Endothelial cell of umbilical vein (primary cell): Measurements from ENCODE around the gene ANKS6. TPM values are rescaled to one million over a fixed set of nuclear protein-coding genes. Genes with fewer than 3 reads are reported as not detected.

ENCODE experiments used
- BruUV-seq: library from RNA; stranded (reverse); fragments of 400-500 nt; replicated peaks from 2 replicates; lab custom pipeline; 2021; lab: Mats Ljungman, UMichigan
- CTCF ChIA-PET: fragments of 300-600, 350-600 bp; sonication (Branson Sonifier 250); formaldehyde crosslinking; loops from one replicate; lab custom pipeline; 2021; ENCODE audit warnings: antibody characterized with exemption, inconsistent platforms; lab: Charles Lee
- POLR2A ChIA-PET: fragments of 300-600, 350-600 bp; sonication (Branson Sonifier 250); formaldehyde crosslinking; loops from one replicate; lab custom pipeline; 2021; ENCODE audit warnings: antibody characterized with exemption, inconsistent platforms; lab: Charles Lee
- DNase-seq: peaks from one replicate; pipeline ENCODE4 v3.0.0-alpha.2; 2011; ENCODE audit warnings: low read depth, low spot score
- FAIRE-seq: peaks from 2 replicates; lab custom pipeline; 2011; peaks lifted over from hg19 to GRCh38; lab: Jason Lieb, UNC
- H2AFZ ChIP-seq: 2 replicates; pipeline ENCODE4 v1.6.0; 2012; ENCODE audit warnings: low read depth, low read length, control low read depth, inconsistent platforms
- H3K27ac ChIP-seq: 2 replicates; pipeline ENCODE4 v1.5.1; 2011; ENCODE audit warnings: low read depth, mild to moderate bottlenecking, control low read depth, low read length, moderate library complexity; ENCODE audit not compliant: insufficient read depth
- H3K27me3 ChIP-seq, 2 experiments: 2 replicates each; pipeline versions ENCODE4 v1.6.0 to v1.6.1; 2011; ENCODE audit warnings: low read length in 2 of 2, mixed read lengths in 1 of 2; ENCODE audit not compliant: control insufficient read depth in 2 of 2, insufficient read depth in 2 of 2
- H3K36me3 ChIP-seq, 2 experiments: 2 replicates in 1 of 2; 3 replicates in 1 of 2; pipeline ENCODE4 v1.5.1; 2011; ENCODE audit warnings: low read length in 2 of 2, mild to moderate bottlenecking in 1 of 2, moderate library complexity in 1 of 2; ENCODE audit not compliant: control insufficient read depth in 2 of 2, insufficient read depth in 2 of 2; ENCODE audit errors: extremely low read depth in 1 of 2
- H3K4me1 ChIP-seq: 3 replicates; pipeline ENCODE4 v1.5.1; 2011; ENCODE audit warnings: mild to moderate bottlenecking, low read length; ENCODE audit not compliant: control insufficient read depth, insufficient read depth; ENCODE audit errors: extremely low read depth
- H3K4me2 ChIP-seq: 2 replicates; pipeline ENCODE4 v1.6.1; 2011; ENCODE audit warnings: low read length, control low read depth, mixed read lengths; ENCODE audit not compliant: insufficient read depth
- H3K4me3 ChIP-seq, 3 experiments: fragments of 200-600 bp in 1 of 3; sonication (generic), shearing (Covaris generic) in 1 of 3; replicated peaks in 1 of 3; 2 replicates each; pipeline ENCODE4 v1.5.1; 2011 to 2016; ENCODE audit warnings: control low read depth in 3 of 3, low read length in 3 of 3, mild to moderate bottlenecking in 2 of 3, inconsistent platforms in 1 of 3, low read depth in 1 of 3, moderate library complexity in 1 of 3; ENCODE audit not compliant: insufficient read depth in 1 of 3
- H3K79me2 ChIP-seq: 2 replicates; pipeline ENCODE4 v1.6.0; 2012; ENCODE audit warnings: low read length, inconsistent platforms; ENCODE audit not compliant: control insufficient read depth, insufficient read depth
- H3K9ac ChIP-seq: replicated peaks from 2 replicates; pipeline ENCODE3; 2011; ENCODE audit warnings: low read length, control low read depth; ENCODE audit not compliant: insufficient read depth; ENCODE audit errors: extremely low read depth
- H3K9me1 ChIP-seq: replicated peaks from 3 replicates; pipeline ENCODE4 v1.6.0; 2011; ENCODE audit warnings: mild to moderate bottlenecking, low read length; ENCODE audit not compliant: control insufficient read depth, insufficient read depth; ENCODE audit errors: extremely low read depth
- H3K9me3 ChIP-seq: replicated peaks from 2 replicates; pipeline ENCODE4 v1.5.1; 2012; ENCODE audit warnings: low read length, inconsistent platforms; ENCODE audit not compliant: control insufficient read depth, insufficient read depth
- H4K20me1 ChIP-seq: replicated peaks from 2 replicates; pipeline ENCODE3; 2011; ENCODE audit warnings: mild to moderate bottlenecking, low read length; ENCODE audit not compliant: control insufficient read depth, insufficient read depth; ENCODE audit errors: extremely low read depth
- EZH2 ChIP-seq: IDR thresholded peaks from 2 replicates; pipeline ENCODE4 v1.6.1; 2012; ENCODE audit warnings: borderline replicate concordance, low read depth, mild to moderate bottlenecking, moderate library complexity, low read length, inconsistent platforms; ENCODE audit not compliant: severe bottlenecking
- FOS ChIP-seq: IDR thresholded peaks from 2 replicates; pipeline ENCODE4 v1.6.1; 2011; ENCODE audit warnings: mild to moderate bottlenecking, low read length, moderate library complexity, borderline replicate concordance; ENCODE audit not compliant: insufficient read depth
- GATA2 ChIP-seq: IDR thresholded peaks from 2 replicates; pipeline ENCODE4 v1.7.0; 2011; ENCODE audit warnings: low read depth, mild to moderate bottlenecking, moderate library complexity, mixed read lengths, low read length; ENCODE audit not compliant: insufficient read length, insufficient read depth
- JUN ChIP-seq: IDR thresholded peaks from 2 replicates; pipeline ENCODE4 v1.6.1; 2011; ENCODE audit warnings: borderline replicate concordance, low read depth; ENCODE audit not compliant: insufficient read length, insufficient read depth
- MAX ChIP-seq: IDR thresholded peaks from 2 replicates; pipeline ENCODE4 v1.6.1; 2011; ENCODE audit not compliant: insufficient read depth, insufficient read length
- MYC ChIP-seq: IDR thresholded peaks from one replicate; pipeline ENCODE4 v1.6.1; 2011; ENCODE audit warnings: mild to moderate bottlenecking, low read depth, low read length
- POLR2A ChIP-seq: IDR thresholded peaks from 2 replicates; pipeline ENCODE4 v1.6.1; 2012; ENCODE audit warnings: low read depth, mild to moderate bottlenecking, control low read depth, low read length
- POLR2AphosphoS5 ChIP-seq: IDR thresholded peaks from 2 replicates; pipeline ENCODE4 v1.6.1; 2012; ENCODE audit warnings: low read depth, mild to moderate bottlenecking, control low read depth, low read length, moderate library complexity; ENCODE audit not compliant: insufficient read depth
- dilution Hi-C: fragments of 300-500 bp; cut with MboI; formaldehyde crosslinking; loops from one replicate; pipeline ENCODE4 v1.15.0; 2019; ENCODE audit warnings: low sequenced_read_pairs; ENCODE audit not compliant: extremely low pct_ligation_motif_present
- intact Hi-C: fragments of 100-400 bp; cut with micrococcal nuclease; formaldehyde crosslinking; loops from one replicate; pipeline ENCODE4 v1.10.0; 2022
- polyA plus RNA-seq, 4 experiments: library from polyadenylated mRNA; depleted of rRNA in 3 of 4; stranded (reverse) in 3 of 4; unstranded in 1 of 4; fragments of >200 nt; gene quantifications; 2 replicates each; pipeline versions ENCODE4 v1.2.1 to v1.2.3, GENCODE V29; 2011 to 2012; ENCODE audit warnings: missing spikeins in 1 of 4
- total RNA-seq: library from RNA; stranded (reverse); gene quantifications from 2 replicates; pipeline ENCODE4 v1.2.3, GENCODE V29; 2021

ANKS6 gene
- total and polyA plus RNA-seq, 2 donors (not counting 3 experiments of a cell fraction or from before 2014, with no cell fraction given), result 15.5 to 18.6 TPM

- Histone ChIP-seq H3K27me3 (no peaks in the 10 kb centered on the region), H3K4me2 (no peak overlapping the region), H3K4me1 (no peaks in the 10 kb centered on the region), H2AFZ (no peak overlapping the region), H4K20me1 (no peaks in the 10 kb centered on the region), H3K9ac (no peak overlapping the region), H3K9me1 (no peaks in the 10 kb centered on the region), H3K36me3 (peaks cover 2 to 4% of the 10 kb centered on the region in 2 experiments), H3K4me3 (no peak overlapping the region), H3K79me2 (no peaks in the 10 kb centered on the region), H3K27ac (no peak overlapping the region), H3K9me3 (no peaks in the 10 kb centered on the region)
- FAIRE-seq, result no peak
- intact Hi-C loops (no loop called here), dilution Hi-C loops (no loop called here)
- TF ChIP-seq MAX, result no peak
- no peak for TF ChIP-seq POLR2AphosphoS5
- no peak for TF ChIP-seq POLR2A
- no peak for TF ChIP-seq FOS
- TF ChIP-seq EZH2, result no peak
- TF ChIP-seq MYC, result no peak
- TF ChIP-seq JUN, result no peak
- TF ChIP-seq GATA2, result no peak
- no peak for DNase-seq
- ChIA-PET CTCF (no interaction called here), POLR2A (no interaction called here)
- BruUV-seq, result no TSS peak
Observed at GRCh38 chr9:98738741-98739140, 57.6 kb downstream of the ANKS6 start.

GRCh38 chr9:98736226-98736625 lies 60.1 kb downstream of the ANKS6 start:
- no peaks in the 10 kb centered on the region for H3K79me2 ChIP-seq
- no peak overlapping the region for H3K9ac ChIP-seq
- no peak overlapping the region for H3K4me3 ChIP-seq
- dilution Hi-C loops (no loop called here), intact Hi-C loops (loop anchor here (1.0 kb wide), 1 partner anchor 27 kb away; no protein-coding TSS in a partner anchor)
- CTCF ChIA-PET, result no interaction called here
- POLR2A ChIA-PET, result no interaction called here
- peaks cover 0 to 4% of the 10 kb centered on the region in 2 experiments for H3K36me3 ChIP-seq
- no peaks in the 10 kb centered on the region for H3K27me3 ChIP-seq
- TF ChIP-seq MYC (no peak), POLR2A (no peak), JUN (no peak), GATA2 (no peak), MAX (no peak)
- no peak for DNase-seq
- H3K9me1 ChIP-seq, result no peaks in the 10 kb centered on the region
- no TSS peak for BruUV-seq
- no peak overlapping the region for H2AFZ ChIP-seq
- no peak overlapping the region for H3K27ac ChIP-seq
- no peaks in the 10 kb centered on the region for H4K20me1 ChIP-seq
- no peaks in the 10 kb centered on the region for H3K4me1 ChIP-seq
- no peaks in the 10 kb centered on the region for H3K9me3 ChIP-seq
- H3K4me2 ChIP-seq, result no peak overlapping the region
- FAIRE-seq, result no peak
